BE2C (cell line): ENCODE measurements around the gene IGF2BP3.

Source experiments
- DNase-seq: peaks from one replicate; pipeline ENCODE4 v3.0.0-alpha.2; 2020
- H3K27me3 ChIP-seq: fragments of 250-450 bp; sonication (Bioruptor Pico); 2 replicates; pipeline ENCODE4 v1.5.1; 2020; ENCODE audit warnings: mild to moderate bottlenecking
- H3K36me3 ChIP-seq: fragments of 250-450 bp; sonication (Bioruptor Pico); 2 replicates; pipeline ENCODE4 v1.5.1; 2020; ENCODE audit warnings: mild to moderate bottlenecking
- H3K4me1 ChIP-seq: fragments of 250-450 bp; sonication (Bioruptor Pico); 2 replicates; pipeline ENCODE4 v1.5.1; 2020
- H3K4me3 ChIP-seq: 2 replicates; pipeline ENCODE4 v1.5.1; 2011; ENCODE audit warnings: low read depth, low read length
- H3K9me3 ChIP-seq: fragments of 250-450 bp; sonication (Bioruptor Pico); 2 replicates; pipeline ENCODE4 v1.5.1; 2020
- CTCF ChIP-seq: IDR thresholded peaks from 2 replicates; pipeline ENCODE4 v1.5.1; 2012; ENCODE audit warnings: mild to moderate bottlenecking, low read depth, low read length

Gene IGF2BP3

DNA sequence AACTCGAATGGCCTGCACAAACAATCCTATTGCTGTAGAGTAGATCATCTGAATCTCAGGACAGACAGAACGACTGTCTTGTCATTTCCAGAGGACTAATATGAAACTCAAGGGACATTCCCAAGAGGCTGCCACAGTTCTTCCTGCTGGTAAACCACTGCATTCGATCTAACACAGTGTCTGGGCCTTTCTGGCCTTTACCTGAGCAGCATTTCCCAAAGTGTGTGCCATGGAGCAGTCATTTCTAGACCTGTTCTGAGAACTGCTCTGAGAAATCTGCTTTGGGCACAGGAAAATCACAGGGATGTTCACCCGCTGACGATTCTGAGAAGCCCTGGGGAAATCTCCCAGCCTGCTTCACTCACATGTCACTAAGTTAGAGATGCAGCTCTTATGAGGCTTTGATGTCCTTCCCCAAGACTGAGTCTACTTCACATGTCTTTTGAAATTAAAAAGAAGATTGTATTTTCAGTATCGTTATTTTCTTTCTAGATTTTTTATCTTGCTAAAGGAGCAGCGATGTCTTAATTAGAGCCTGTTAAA lies 205.3 kb downstream of the IGF2BP3 start:
- no peaks in the 10 kb centered on the region for H3K27me3 ChIP-seq

DNA sequence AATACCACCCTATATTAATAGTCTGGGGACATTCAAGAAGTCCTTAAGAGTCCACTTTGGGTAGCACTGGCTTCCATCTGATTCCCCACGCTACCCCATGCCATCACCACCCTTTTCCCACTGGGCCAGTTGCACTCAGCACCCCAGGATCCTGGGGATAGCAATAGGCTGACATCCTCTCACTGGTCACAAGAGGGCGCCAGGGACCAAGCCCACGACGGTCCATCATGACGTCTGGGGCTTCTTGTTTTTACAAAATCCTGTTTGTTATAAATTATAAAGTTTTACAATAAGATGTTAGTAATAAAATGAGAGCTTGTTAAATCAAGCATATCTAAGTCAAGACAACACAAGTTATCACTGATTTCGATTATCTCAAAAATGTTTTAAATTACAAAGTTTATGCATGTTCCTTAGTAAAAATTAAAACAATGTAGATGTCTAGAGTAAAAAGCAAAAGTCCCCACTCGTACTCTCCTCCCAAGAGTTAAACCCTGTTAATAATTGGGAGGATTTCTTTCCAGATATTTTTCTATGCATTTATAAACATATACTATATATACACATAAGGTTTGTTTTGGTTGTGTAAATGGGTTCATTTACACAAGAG lies 208.3 kb downstream of the IGF2BP3 start:
- TF ChIP-seq CTCF: peak; percentile 97

More for the DNA sequence above, 205.3 kb downstream of the IGF2BP3 start:
- no peak for DNase-seq
- Histone ChIP-seq H3K4me1 (no peaks in the 10 kb centered on the region), H3K4me3 (no peak overlapping the region), H3K9me3 (no peaks in the 10 kb centered on the region), H3K36me3 (no peaks in the 10 kb centered on the region)
- TF ChIP-seq CTCF: no peak

DNA sequence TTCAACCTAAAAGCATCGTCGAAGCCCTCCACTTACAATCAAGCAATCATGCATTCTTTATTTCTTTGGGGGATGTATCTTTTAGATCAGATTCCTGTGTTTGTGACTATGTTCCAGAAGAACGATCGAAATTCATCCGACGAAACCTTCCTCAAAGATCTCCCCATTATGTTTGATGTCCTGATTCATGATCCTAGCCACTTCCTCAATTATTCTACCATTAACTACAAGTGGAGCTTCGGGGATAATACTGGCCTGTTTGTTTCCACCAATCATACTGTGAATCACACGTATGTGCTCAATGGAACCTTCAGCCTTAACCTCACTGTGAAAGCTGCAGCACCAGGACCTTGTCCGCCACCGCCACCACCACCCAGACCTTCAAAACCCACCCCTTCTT lies 209.9 kb downstream of the IGF2BP3 start:
- Histone ChIP-seq H3K4me1 (no peaks in the 10 kb centered on the region), H3K9me3 (no peaks in the 10 kb centered on the region), H3K27me3 (peaks cover 11% of the 10 kb centered on the region), H3K36me3 (no peaks in the 10 kb centered on the region), H3K4me3 (no peak overlapping the region)
- no peak for DNase-seq
- TF ChIP-seq CTCF: no peak

More for the DNA sequence above, 208.3 kb downstream of the IGF2BP3 start:
- Histone ChIP-seq H3K4me3 (no peak overlapping the region; the same call in 1 of the 2 replicates), H3K36me3 (no peaks in the 10 kb centered on the region), H3K4me1 (no peaks in the 10 kb centered on the region), H3K27me3 (peaks cover 1% of the 10 kb centered on the region), H3K9me3 (no peaks in the 10 kb centered on the region)
- DNase-seq: peak; percentile 73
